C4-2B (cell line): ENCODE data around the gene GORASP2.

Experiments used
- H3K27ac ChIP-seq: fragments of 450-650 bp; 2 replicates; pipeline ENCODE4 v1.5.1; 2017
- CTCF ChIP-seq: fragments of 450-650 bp; conservative IDR thresholded peaks from 2 replicates; pipeline ENCODE4 v1.5.1; 2017; ENCODE audit warnings: mild to moderate bottlenecking
- ZFX ChIP-seq: fragments of 450-650 bp; IDR thresholded peaks from 2 replicates; pipeline ENCODE4 v1.6.1; 2017

Gene GORASP2

GRCh38 chr2:170887896-170888295 is 41.2 kb upstream of the GORASP2 start:
- no peak for TF ChIP-seq CTCF
- no peak for TF ChIP-seq ZFX
- no peak overlapping the region for H3K27ac ChIP-seq

GRCh38 chr2:170891893-170892292 is 37.2 kb upstream of the GORASP2 start:
- no peak overlapping the region for H3K27ac ChIP-seq
- TF ChIP-seq ZFX (no peak), CTCF (no peak)

GRCh38 chr2:170892391-170892951 is 36.6 kb upstream of the GORASP2 start:
- TF ChIP-seq ZFX: no peak
- TF ChIP-seq CTCF: no peak
- H3K27ac ChIP-seq: no peak overlapping the region

- TF ChIP-seq ZFX (no peak), CTCF (no peak)
- H3K27ac ChIP-seq: no peak overlapping the region
Measured at GRCh38 chr2:170895023-170895757, 33.9 kb upstream of the GORASP2 start.

GRCh38 chr2:170896622-170897021 is 32.4 kb upstream of the GORASP2 start:
- no peak for TF ChIP-seq ZFX
- no peak for TF ChIP-seq CTCF
- no peak overlapping the region for H3K27ac ChIP-seq

GRCh38 chr2:170897108-170897507 is 31.9 kb upstream of the GORASP2 start:
- no peak overlapping the region for H3K27ac ChIP-seq
- TF ChIP-seq ZFX (no peak), CTCF (no peak)

GRCh38 chr2:170905864-170906263 is 23.2 kb upstream of the GORASP2 start:
- TF ChIP-seq ZFX (no peak), CTCF (no peak)

More at GRCh38 chr2:170905864-170906263, 23.2 kb upstream of the GORASP2 start:
- H3K27ac ChIP-seq: no peak overlapping the region
